ENCODE measurements around the gene MCM3AP.
A peak's percentile ranks its signal among the peaks of the same experiment; 100 is the strongest.
"Not testable (repeated sequence)": the region's sequence is repeated elsewhere in the genome, so short reads cannot be mapped to it uniquely, and the experiment has no call there.

The MCM3AP gene

GRCh38 chr21:46239817-46240325 lies 45.5 kb downstream of the MCM3AP start:
- no peak for DNase-seq

GRCh38 chr21:46237474-46237873 lies 47.9 kb downstream of the MCM3AP start:
- no peak for DNase-seq

GRCh38 chr21:46234436-46234950 lies 50.9 kb downstream of the MCM3AP start:
- DNase-seq = no peak

GRCh38 chr21:46229923-46230260 lies 55.5 kb downstream of the MCM3AP start:
- no peak for DNase-seq

- peak; percentile 88 for DNase-seq
Measured at GRCh38 chr21:46229133-46229922, 56.1 kb downstream of the MCM3AP start.

GRCh38 chr21:46228345-46229051 lies 56.9 kb downstream of the MCM3AP start, which contains the start of gene LSS:
TSS of gene LSS (minus strand) at chr21:46228774. CDS start at chr21:46228745, 29 bp downstream.
- DNase-seq = peak; percentile 95

GRCh38 chr21:46227811-46228344 lies 57.5 kb downstream of the MCM3AP start:
- DNase-seq = no peak

- no peak for DNase-seq
Measured at GRCh38 chr21:46226920-46227599, 58.4 kb downstream of the MCM3AP start.

- no peak for DNase-seq
Measured at GRCh38 chr21:46226146-46226545, 59.3 kb downstream of the MCM3AP start.

- not testable (repeated sequence) for DNase-seq
Measured at GRCh38 chr21:46223661-46224060, 61.8 kb downstream of the MCM3AP start.

GRCh38 chr21:46223217-46223616 lies 62.2 kb downstream of the MCM3AP start:
- DNase-seq = no peak

- no peak for DNase-seq
Measured at GRCh38 chr21:46222436-46223116, 62.8 kb downstream of the MCM3AP start.

GRCh38 chr21:46221664-46222435 lies 63.6 kb downstream of the MCM3AP start:
- DNase-seq = no peak

- DNase-seq = no peak
Measured at GRCh38 chr21:46220847-46221246, 64.6 kb downstream of the MCM3AP start.

GRCh38 chr21:46220275-46220810 lies 65.1 kb downstream of the MCM3AP start:
- DNase-seq = no peak

GRCh38 chr21:46219591-46220239 lies 65.7 kb downstream of the MCM3AP start:
- DNase-seq = no peak

GRCh38 chr21:46218906-46219590 lies 66.4 kb downstream of the MCM3AP start:
- no peak for DNase-seq

- no peak for DNase-seq
Measured at GRCh38 chr21:46217511-46218196, 67.8 kb downstream of the MCM3AP start.

GRCh38 chr21:46216132-46216747 lies 69.2 kb downstream of the MCM3AP start:
- DNase-seq = no peak

All from NCI-H2227 treated with DMSO at 0.1 percent for 48 hours (cell line).